Naive thymus-derived CD4-positive, alpha-beta T cell (primary cell): Measurements from ENCODE around the gene YIPF1. TPM values are rescaled to one million over a fixed set of nuclear protein-coding genes. Genes with fewer than 3 reads are reported as not detected.

Experiments used
- polyA plus RNA-seq, 2 donors: library from polyadenylated mRNA; unstranded; fragments of 300-500 nt; fragmentation: Illumina TruSeq; gene quantifications; one replicate each; pipeline ENCODE4 v1.2.3, GENCODE V29; 2021
- total RNA-seq, 6 experiments: library from RNA in 5 of 6; stranded (reverse) in 5 of 6; gene quantifications; 1 replicate in 5 of 6; 2 replicates in 1 of 6; pipeline ENCODE4 v1.2.3 and lab custom pipeline; 2021 to 2026

The YIPF1 gene
- total and polyA plus RNA-seq, 7 experiments from 2014 or later: 10.5 to 27.4 (median 17.1) TPM

Other genes starting within 250 kb of the YIPF1 start
- gene GLIS1, start 150.6 kb downstream of the YIPF1 start, total RNA-seq: not detected
- gene GLIS1, start 150.6 kb downstream of the YIPF1 start, polyA plus RNA-seq: not detected
- gene NDC1, start 51.5 kb downstream of the YIPF1 start, total RNA-seq: 10 to 100 TPM in 3 of 5 experiments, 1 to 10 TPM in 2; 6.9 to 20.2 (median 13.2) TPM
- gene NDC1, start 51.5 kb downstream of the YIPF1 start, polyA plus RNA-seq: 10 to 100 TPM in 1 of 2 donors, 1 to 10 TPM in 1; 9.7 to 10.8 TPM
- not detected for gene DIO1, start 4.4 kb upstream of the YIPF1 start, total RNA-seq
- gene DIO1, start 4.4 kb upstream of the YIPF1 start, polyA plus RNA-seq: not detected
- 10 to 100 TPM; 17.5 to 59.9 (median 41.3) TPM for gene IFT25, start 55.9 kb upstream of the YIPF1 start, total RNA-seq
- 10 to 100 TPM; 38.0 to 53.7 TPM for gene IFT25, start 55.9 kb upstream of the YIPF1 start, polyA plus RNA-seq
- 10 to 100 TPM in 1 of 5 experiments, 1 to 10 TPM in 4; 6.2 to 20.3 (median 7.8) TPM for gene LRRC42, start 56.6 kb upstream of the YIPF1 start, total RNA-seq
- gene LRRC42, start 56.6 kb upstream of the YIPF1 start, polyA plus RNA-seq: 10 to 100 TPM in 1 of 2 donors, 1 to 10 TPM in 1; 7.7 to 13.8 TPM
- not detected for gene LDLRAD1, start 128.4 kb upstream of the YIPF1 start, total RNA-seq
- not detected for gene LDLRAD1, start 128.4 kb upstream of the YIPF1 start, polyA plus RNA-seq
- 100 to 1,000 TPM; 127 to 197 (median 183) TPM for gene TMEM59, start 163.4 kb upstream of the YIPF1 start, total RNA-seq
- gene TMEM59, start 163.4 kb upstream of the YIPF1 start, polyA plus RNA-seq: 100 to 1,000 TPM; 403 to 545 TPM
- 10 to 100 TPM in 3 of 5 experiments, 1 to 10 TPM in 2; 6.3 to 15.1 (median 12.2) TPM for gene TCEANC2, start 163.8 kb upstream of the YIPF1 start, total RNA-seq
- 1 to 10 TPM; 7.7 to 9.3 TPM for gene TCEANC2, start 163.8 kb upstream of the YIPF1 start, polyA plus RNA-seq